DMS 273 (cell line): Measurements from ENCODE around the gene SUSD6.

Source experiments
- DNase-seq: peaks from one replicate; lab custom pipeline; 2025; ENCODE audit not compliant: unreplicated experiment; lab: John Stamatoyannopoulos, UW

The SUSD6 gene

DNA sequence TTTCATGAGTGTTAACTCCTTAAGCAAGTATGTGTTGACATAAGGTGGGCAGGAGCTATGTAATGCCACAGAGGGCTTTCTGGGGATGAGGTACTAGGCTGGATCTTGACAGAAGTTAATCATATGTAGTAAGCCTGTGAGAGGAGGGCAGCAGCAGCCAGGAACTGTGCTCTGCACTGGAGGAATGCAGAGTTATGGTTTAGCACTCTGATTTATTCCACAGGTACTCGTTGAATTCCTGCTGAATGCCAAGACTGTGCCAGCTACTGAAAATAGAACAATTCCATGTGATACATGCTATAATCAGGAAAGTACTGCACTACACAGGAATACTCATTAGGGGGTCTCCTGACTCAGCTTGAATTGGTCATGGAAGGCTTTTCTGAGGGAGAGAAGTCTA, 58.7 kb downstream of the SUSD6 start:
- DNase-seq = no peak

DNA sequence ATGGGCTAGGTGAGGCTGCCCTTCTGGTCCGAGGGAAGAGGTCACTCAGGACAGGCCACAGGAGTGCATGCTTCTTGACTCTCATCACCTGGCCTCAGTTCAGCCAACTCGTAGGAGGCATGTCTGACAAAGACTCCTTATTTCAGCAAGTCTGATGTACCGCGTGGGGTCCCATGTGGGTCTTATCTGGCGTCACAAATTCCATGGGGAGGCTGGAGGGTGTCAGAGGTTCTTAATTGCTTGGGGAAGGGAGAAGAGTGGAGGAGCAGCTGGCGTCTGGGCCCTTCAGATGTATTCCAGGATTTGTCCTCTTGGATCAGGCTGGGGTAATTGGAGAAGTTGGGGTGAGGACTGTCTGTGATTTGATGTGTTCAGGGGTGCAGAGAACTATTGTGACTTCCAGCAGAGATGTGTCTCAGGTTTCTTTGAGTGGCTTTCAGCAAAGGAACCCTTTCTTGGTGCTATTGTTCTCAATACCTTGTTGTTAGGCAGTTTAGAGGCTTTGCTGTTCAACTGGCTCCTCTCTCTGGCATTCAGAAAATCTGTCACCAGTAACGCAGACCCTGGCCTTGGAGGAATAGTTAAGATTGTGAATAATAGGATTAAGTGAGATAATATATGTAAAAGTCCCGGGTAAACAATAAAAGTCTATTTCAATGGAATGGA, 60.1 kb downstream of the SUSD6 start:
- peak; percentile 30 for DNase-seq

DNA sequence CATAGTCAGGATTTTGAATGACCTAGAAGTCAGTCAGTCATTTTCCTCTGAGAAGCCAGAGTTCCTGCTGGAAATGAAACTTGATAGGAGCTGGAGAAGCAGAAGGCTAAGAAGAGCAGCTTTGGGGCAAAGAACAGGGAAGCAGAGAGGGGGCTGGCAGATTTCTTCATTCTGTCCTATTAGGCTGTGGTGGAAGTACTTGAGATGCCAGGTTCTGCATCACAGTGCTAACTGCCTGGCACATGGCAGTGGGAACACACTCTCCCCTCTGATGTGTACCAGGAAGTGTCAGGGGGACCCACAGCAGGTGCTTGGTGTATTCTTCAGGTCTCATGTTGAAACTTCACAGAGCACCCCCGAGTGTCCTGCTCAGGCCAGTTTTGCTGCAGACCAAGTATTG, 61.0 kb downstream of the SUSD6 start:
- no peak for DNase-seq

DNA sequence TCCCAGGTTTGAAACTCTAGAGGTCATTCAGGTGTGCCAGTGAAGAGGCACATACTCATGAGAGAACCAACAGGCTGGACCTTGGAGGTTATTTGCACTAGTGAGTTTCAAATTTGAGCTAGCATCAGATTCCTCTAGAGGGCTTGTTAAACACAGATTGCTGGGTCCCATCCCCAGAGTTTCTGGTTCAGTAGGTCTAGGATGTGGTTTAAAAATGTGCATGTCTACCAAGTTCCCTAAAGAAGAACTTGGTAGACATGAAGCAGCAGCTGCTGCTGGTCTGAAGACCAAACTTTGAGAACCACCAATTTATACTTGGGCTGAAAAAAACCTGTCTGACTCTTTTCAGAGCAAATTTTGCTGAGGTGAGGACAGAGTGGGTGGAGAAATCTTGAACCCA, 61.7 kb downstream of the SUSD6 start:
- DNase-seq = no peak

DNA sequence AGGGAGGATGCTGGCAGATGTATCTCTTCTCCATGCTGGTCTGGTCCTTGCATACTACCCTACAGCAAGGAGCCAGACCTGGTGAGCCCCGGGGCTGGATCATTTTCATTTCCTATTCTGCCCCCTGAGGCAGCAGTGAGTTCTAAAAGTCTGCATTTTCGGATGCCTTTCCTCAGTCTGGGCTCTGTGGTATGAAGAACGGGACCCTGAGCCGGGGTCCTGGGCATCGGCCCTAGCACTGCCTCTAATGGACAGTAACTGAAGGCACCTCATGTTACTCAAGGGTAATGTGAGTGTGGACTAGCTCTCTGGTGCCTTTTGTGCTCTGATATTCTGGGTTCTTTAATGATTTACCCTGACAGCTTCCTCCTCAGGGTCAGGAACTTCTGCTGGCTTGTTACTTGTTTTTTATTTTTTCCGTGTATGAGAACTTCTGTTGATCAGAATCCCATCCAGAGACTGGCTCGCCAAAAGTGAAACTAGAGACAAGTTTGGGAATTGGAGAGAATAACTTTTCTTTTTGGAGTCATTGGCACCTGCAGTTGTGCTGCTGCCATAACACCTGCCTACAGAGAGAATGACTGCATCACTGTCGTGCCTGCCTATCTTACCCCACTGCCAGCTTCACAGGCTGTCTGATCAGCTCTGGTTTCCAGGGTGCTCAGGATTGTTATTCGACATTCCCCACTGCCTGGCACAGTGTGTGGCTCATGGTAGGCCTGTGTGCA, 62.3 kb downstream of the SUSD6 start:
- peak; percentile 20 for DNase-seq

DNA sequence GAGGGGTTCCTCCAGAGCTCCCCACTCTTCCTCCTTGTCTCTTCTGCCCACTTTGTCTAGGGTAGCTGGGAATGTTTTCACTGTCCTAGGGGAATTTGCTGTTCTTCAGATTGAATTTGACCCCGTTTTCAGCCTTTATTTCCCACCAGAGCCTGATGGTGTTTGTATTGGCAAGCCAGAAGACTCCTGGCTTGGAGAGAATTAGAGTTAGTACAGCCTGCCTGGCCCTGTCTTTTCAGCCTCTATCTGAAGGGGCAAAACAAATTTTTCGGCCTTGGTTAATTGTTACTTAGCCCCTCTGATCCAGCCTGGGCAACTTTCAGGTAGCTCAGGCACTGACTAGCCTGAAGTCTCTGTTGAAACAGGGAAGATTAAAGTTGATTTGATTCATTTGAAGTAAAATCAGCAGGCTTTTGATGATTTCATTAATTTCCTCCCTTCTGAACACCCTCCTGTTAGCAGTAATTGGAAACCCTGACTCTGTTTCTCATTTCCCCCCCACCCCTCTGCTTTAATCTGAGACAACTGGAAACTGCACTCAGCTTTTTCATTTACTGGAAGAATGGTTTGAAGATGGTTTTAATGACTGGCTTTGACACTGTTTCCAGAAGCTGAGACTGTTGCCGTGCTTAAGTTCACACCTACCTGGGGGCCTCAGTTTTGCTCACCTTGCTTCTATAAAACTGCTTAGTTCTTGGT, 63.3 kb downstream of the SUSD6 start:
- DNase-seq = no peak

DNA sequence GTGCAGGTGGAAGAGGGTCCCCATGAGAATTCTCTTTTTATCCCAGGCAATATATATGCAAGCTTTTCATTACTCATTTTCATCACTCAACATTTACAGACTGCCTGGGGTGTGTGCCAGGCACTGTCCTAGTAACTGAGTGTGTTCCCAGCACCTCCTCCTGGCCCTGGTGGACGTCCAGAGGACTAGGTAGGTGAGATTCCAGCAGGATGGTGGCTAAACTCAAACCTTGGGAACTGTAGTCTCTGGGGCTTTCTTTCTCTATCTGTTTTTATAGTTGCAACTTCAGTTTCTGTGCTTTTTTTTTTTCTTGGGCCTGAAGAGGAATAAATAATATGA, 63.8 kb downstream of the SUSD6 start:
- DNase-seq = no peak

DNA sequence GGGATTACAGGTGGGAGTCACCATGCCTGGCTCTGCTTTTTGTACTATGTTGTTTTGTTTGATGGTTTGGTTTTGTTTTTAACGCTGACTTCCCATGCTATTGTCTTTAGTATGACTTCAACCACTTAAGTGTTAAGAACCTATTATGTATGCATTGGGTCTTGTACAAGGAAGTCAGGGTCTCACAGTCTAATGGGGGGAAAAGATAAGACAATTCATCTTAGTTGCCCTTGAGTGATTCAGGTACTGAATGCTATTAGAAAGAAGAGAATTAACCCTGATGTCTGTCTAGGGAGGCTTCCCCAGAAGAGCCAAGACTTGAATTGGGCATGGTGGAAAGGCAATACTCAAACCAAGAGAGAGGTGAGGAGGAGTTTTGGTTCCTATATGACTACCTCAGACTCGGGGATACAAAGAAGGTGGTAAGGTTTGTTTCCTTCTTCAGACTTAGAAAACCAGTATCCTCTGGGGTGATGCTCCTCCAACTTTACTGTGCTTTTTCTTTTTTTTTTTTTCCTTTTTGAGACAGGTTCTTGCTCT, 64.6 kb downstream of the SUSD6 start:
- no peak for DNase-seq

DNA sequence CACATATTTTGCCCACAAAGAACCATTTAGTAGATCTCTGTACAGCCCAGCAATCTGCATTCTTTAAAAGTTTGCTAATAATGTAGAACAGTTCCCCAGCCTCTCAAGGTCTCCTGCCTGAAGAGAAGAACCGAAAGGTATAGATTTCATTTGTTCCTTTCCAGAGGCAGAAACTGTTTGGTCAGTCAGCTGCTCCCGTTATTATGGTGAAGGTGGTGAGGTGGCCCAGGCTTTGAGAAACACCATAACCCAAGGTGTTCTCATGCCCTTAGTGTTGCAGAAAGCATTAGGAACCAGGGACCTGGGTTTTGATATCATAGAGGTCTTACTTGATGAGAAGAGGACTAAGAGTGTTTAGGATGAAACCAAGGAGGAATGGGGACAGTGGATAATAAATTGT, 65.3 kb downstream of the SUSD6 start:
- DNase-seq = no peak

DNA sequence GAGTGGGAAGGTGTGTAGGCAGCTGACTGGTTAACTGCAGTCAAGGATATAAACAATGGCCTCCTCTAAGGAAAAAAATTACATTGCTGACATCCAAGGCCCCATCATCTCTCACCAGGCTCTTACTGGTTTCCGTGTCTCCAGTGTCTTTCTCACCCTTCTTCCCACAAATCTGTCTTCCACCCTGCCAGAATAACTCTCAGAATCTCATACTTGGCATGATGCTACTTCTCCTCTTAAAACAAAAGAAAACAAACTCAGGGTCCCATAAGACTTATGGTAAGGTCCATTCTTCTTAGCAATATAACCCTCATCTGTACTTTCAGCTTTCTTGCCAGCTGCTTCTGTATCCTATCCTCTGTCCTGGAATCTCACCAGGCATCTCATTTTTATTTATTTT, 68.9 kb downstream of the SUSD6 start:
- no peak for DNase-seq

DNA sequence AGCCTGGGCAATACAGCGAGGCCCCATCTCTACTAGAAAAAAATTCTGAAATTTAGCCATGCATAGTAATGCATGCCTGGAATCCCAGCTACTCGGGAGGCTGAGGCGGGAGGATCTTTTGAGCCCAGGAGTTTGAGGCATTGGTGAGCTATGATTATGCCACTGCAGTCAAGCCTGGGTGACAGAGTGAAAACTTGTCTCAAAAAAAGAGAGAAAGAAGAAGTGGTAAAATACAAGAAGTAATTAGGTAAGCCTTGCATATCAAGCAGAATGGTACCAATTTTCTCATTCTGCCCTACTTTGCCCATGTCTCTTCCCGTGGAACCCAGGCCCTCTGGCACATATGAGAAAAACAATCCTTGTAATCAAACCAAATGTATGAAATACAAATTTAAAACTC, 70.7 kb downstream of the SUSD6 start:
- DNase-seq = no peak

DNA sequence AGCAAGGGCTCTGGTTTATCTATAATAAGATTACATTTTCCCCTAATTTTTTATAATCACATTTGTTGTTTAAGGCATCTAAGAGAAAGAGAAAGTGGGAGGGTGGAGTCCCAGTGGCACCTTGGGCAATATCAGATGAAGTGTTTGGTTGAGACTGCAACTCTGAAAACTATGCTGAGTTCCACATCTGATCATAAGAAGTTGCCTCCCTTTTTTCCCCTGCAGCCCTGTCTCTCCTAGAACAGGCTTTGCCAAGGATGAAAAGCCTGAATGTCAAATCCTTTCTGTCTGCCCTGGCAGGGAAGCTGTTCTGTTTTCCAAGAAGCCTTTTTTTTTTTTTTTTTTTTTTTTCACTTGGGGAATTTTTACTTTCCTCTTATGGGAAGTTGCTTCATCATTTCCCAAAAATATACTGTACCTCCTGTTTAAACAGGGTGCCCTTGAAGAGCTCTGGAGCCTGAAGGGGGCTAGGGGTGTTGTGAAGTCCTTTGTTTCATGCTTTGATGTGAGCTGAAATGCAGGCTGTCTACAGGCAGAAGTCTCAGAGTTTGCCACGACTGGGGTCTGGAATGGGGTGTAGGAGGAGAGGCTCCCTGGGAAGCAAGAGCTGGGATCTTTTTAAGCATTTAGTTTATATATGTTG, 71.3 kb downstream of the SUSD6 start:
- peak; percentile 32 for DNase-seq

DNA sequence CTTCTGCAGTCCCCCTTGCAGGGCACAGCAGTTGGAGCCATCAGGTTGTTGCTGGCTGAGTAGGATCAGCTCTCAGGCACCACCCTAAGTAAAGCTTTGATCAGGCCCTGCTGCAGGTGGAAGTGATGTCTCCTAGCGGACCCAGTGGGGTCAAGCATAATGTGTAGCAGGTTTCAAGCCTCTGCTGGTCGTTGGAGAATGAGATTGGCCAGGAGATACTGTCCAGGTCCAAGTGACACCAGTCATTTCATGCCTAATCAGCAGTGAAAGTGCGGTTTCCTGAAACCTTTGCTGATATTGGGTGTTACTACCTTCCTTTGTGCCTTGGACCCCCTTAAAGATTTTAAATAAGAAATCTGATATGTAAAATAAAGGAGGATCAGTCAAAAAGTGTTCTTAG, 72.6 kb downstream of the SUSD6 start:
- no peak for DNase-seq

DNA sequence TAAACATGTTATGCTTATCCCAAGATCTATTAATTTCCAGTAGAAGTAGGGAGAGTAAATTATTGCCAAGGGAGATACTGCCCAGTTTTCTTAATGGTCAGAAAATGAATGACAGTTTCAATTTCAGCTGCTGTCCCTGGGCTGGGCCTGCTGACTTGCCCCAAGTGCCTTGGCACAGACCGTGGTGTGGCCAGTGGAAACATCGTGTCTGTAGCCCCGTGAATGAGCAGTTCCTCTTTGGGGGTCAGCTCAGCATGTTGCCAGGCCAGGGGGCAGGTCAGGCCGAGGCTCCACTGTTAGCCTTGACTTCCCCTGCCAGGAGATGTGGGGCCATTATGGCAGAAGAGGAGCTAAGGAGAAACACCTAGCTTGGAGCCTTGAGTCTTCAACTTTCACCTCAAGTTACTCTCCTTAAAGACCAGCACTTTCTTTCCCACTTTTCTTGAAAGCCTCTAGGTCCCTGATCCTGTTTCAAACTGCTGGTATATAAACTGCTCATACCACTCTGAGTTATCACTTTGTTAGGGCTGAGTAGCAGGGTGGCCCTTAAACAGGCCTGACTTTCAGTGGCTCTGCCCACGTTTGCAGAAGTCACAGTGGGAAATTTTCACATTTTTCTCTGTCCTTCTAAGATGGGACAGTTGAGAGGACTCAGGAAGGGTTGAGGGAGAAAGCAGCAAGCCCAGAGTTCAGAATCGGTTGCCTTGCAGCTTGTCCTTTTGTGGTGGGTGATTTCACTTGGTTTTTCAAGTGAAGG, 73.2 kb downstream of the SUSD6 start:
- no peak for DNase-seq

DNA sequence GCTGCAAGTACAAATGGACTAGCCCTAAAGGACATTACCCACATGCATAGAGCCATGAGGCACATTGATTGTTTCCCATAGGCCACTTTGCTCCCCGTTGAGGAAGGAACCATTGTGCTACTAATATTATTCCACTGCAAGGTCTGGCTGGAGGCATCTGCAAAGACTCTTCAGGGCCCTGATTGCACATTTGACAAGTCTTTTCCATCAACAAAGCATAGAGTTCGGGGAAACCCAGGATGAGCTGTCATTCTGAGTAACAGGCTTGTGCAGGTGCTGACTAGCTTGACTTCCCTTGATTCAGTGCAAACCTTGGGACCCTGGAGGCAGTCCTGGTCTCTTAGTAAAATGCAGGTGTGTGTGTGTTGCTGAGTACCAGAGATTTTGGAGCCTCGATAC, 73.8 kb downstream of the SUSD6 start:
- DNase-seq = peak; percentile 44

DNA sequence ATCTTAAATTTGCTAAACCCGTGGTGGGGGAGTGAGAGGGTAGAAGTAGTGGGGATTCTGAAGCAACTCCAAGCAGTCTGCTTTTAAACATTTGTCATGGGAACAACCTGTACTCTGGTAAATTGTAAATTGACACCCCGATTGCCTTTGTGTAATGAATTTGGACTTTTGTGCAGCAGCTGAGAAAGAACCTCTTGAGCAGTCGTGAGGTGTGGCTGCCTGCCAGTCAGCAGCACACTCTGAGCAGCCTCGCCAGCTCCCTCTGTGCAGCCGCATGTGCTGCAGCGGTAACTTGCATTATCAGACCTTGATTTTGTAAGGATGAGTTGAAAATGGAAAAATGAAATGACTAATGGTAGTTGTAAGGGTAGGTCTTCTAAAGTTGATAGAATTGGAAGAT, 74.3 kb downstream of the SUSD6 start:
- DNase-seq = peak; percentile 89

DNA sequence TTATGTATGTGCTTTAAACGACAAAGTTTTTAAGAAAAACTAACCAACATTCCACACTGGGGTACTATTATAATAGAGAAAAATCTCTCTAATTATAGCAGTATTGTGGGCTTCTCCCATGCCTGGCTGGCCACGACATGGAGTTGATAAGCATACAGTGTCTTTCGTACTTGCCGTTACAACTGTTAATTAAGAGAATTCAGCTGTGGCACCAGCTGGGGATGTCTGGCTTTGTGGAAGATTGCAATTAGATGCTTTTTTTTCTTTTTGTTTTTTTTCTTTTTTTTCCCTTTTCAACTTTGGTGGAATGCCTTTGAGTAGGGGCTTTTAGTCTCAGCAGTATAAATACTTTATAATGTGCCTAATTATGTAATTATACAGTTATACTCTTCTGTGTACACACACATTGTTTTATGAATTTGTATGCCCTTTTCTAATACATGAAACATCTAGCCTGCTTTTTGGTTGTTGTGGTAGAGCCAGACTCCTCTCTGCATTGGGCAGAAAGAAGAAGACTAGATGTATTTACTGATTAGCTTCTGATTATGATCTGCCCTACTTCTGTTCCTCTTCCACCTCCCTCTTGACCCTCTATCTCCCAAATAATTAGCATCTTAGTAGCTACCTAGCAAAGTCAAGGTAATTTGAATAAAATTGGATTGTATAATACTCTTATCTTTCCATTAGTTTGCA, 76.4 kb downstream of the SUSD6 start:
- DNase-seq = peak; percentile 51

DNA sequence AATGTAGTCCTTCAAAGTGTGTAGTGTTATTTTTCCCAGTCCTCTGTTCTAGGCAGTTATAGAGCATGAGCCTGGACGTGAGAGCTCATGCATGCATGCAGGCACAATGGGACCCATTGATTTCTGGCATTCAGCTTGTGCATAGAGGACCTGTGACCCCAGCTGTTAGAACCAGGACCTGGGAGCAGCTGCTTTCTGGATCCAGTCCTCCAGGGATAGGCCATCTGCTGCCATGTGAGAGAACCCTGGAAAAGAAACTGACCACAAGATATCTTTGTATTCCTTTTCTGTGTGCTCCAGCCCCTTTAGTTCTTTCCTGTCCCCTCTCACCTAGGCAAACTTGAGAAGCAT, 76.9 kb downstream of the SUSD6 start:
- DNase-seq = peak; percentile 66

DNA sequence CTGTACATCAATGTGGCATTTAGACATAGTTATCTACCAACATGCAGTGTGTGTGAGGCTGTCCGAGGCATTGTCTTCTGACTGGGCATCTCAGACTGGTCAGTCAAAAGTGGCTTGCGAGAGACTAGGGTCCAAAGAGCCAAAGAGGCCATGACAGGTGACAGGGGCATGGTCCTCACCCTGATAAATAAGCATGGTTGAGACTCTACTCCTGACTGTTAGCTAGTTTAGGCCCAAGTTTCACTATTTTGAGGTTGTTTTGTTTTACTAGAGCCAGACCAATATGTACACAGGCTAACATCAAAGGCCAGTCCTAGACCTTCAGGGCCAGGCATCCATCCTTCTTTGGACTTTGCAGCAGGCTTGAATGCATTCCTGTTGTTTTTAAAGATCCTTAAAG, 78.6 kb downstream of the SUSD6 start:
- DNase-seq = no peak

DNA sequence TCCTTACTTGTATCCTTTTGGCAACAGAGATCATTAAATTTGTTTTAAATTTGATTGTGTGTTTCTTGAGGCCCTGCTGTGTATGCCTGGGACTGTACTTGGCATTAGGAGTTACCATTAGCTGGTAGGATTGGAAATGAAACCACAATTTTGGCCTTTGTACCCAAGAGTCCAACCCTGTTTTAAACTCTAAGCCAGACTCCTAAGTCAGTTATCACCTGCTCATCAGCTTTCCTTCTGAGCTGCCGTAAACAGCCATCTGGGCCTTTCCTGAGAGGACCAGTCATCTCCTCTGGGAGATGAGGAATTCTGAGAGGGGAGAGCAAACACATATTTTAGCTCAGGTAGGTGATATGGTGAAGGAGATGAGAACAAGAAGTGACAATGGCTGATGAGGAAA, 81.2 kb downstream of the SUSD6 start:
- peak; percentile 76 for DNase-seq
